Activated CD4-positive, alpha-beta T cell treated with anti-CD3 and anti-CD28 coated beads, Interleukin-2, amount 50 U/mL, for 48 hours (primary cell): Measurements from ENCODE around the gene PCYOX1L.

ENCODE experiments used
- DNase-seq, 2 experiments: peaks; one replicate each; pipeline ENCODE4 v3.0.0-alpha.2; 2020

The PCYOX1L gene, protein sequence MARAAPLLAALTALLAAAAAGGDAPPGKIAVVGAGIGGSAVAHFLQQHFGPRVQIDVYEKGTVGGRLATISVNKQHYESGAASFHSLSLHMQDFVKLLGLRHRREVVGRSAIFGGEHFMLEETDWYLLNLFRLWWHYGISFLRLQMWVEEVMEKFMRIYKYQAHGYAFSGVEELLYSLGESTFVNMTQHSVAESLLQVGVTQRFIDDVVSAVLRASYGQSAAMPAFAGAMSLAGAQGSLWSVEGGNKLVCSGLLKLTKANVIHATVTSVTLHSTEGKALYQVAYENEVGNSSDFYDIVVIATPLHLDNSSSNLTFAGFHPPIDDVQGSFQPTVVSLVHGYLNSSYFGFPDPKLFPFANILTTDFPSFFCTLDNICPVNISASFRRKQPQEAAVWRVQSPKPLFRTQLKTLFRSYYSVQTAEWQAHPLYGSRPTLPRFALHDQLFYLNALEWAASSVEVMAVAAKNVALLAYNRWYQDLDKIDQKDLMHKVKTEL

GRCh38 chr5:149357370-149358293 is at the start of gene PCYOX1L:
Gene PCYOX1L (plus strand): TSS chr5:149358046. CDS start chr5:149358069, 23 bp downstream.
- DNase-seq, result peak; percentile 99

GRCh38 chr5:149309354-149309753 is 48.5 kb upstream of the PCYOX1L start:
- no peak for DNase-seq

- no peak for DNase-seq
Measured at GRCh38 chr5:149310488-149310887, 47.4 kb upstream of the PCYOX1L start.

GRCh38 chr5:149310947-149311658 is 46.7 kb upstream of the PCYOX1L start:
- no peak for DNase-seq

- no peak for DNase-seq
Measured at GRCh38 chr5:149313151-149313841, 44.5 kb upstream of the PCYOX1L start.

DNA sequence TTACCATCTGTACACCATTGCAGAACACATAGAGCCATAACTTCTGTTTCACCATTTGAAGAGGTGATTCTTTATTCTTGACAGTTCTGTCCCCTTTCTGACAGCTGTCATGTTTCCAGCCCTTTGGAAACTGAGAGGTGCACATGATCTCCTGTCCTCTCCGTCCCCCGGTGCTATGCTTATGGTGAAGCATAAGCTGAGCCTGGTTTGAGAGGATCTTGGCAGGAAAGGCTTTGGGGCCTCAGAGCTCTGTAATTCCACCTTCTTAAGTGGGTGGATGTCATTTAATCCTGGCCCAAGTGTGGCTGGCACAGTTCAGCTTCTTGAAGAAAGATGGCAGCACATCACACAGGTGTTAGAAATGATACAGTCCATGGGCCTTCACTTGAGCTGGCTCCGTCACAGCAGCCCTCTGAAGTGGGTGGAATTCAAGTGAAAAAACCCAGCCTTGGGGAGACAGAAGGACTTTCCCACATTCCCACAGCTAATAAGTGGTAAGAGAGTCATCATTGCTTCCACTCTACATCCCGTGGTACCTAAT is 43.2 kb upstream of the PCYOX1L start:
- DNase-seq, result no peak

GRCh38 chr5:149315753-149316152 is 42.1 kb upstream of the PCYOX1L start:
- no peak for DNase-seq

GRCh38 chr5:149317281-149318048 is 40.4 kb upstream of the PCYOX1L start:
- peak; percentile 15 to 20 for DNase-seq

- DNase-seq, result no peak
Measured at GRCh38 chr5:149319174-149319573, 38.7 kb upstream of the PCYOX1L start.

DNA sequence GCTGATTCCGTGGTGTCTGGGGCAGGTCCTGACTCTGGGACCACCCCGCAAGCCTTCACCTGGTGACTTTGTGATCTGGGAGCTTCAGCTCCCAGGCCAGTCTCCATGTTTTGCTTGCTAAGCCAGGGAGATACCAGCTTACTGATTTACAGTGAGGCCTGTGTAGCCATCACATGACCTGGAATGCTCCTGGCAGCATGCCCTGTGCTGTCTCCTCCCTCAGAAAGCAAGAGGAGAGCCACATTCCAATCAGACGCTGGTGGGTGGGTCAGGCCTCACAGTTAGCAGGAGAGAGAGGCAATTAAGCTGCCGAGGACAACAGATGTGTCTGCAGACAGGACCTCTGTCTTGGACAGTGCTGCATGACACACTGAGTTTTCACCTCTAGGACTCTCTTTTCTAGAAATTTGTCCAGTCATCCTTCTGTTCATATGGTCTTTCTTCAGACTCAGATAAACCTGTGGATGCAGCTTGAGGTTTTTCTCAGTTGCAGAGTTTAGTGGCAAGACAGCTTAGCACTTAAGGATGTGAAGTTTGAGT is 37.0 kb upstream of the PCYOX1L start:
- no peak for DNase-seq

DNA sequence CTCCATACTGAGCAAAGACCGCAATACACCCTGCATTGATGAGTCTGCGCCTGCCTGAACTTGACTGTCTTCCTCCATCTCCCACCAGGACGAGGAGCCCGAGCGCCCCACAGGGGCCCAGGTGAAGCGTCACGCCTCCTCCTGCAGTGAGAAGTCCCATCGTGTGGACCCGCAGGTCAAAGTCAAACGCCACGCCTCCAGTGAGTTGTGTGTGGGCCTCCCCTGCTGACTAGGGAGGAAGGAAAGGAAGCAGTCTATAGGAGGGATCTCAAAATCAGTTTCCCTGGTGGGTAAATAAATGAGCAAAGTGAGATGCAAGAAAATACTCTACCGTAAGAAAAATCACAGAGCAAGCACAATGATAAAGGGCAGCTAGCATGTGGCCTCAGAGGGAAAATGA is 35.3 kb upstream of the PCYOX1L start:
- DNase-seq, result no peak

DNA sequence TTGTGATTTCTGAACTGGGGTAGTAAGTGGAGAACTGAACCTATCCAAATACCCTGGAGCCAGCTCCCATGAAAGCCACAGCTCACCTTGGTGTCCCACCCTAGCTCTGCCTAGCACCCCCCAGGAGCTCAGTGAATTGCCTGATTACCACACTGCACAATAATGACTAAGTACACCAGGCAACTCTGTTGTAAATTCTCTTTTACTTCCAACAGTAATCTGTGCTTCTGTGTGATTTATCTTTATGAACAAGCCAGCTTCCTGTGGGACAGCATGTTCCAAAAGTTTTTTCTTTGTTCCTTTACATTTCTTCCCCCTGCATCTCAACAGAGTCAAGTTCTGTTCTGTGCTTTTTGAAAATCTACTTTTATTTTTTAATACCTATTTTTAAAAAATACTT is 34.6 kb upstream of the PCYOX1L start:
- DNase-seq, result no peak

- DNase-seq, result no peak
Measured at GRCh38 chr5:149323621-149324205, 34.1 kb upstream of the PCYOX1L start.

DNA sequence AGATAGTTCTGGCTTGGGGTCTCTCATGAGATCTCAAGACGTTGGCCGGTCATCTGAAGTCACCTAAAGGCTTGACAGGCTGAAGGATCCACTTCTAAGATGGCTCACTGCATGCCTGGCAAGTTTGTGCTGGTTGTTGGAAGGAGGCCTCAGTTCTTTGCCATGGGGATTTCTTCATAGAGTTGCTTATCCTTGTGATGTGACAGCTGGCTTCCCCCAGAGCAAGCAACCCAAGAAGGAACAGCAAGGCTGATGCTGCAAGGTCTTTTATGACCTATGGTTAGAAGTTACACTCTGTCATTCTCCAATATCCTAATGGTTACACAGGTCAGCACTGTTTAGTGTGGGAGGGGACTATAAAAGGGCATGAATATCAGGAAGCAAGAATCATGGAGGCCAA is 33.2 kb upstream of the PCYOX1L start:
- no peak for DNase-seq

DNA sequence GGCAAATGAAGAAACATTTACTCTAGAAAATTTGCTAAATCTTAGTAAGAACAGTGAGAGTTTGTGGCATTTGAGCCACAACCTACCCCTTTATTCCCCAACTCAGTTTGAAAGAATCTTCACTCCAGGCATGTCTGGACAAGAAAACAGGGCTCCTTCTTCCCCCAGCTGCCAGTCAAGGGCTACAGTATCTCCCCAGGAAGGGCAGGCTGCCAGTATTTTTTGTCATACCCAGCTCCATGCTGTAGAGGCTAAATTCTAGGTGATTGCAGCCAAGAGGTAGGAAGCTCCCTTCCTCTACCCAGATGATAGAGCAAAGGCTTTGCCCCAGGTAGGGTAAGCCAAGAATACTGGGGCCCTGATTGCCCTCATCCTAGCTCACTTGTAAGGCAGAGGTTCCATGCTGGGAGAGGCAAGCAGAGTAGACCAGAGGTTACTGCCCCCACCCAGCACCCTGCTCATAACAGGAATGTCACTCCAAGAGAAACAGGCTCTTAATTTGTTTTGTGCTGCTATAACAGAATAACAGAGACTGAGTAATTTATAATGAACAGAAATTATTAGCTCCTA is 32.6 kb upstream of the PCYOX1L start:
- no peak for DNase-seq

GRCh38 chr5:149325894-149326293 is 32.0 kb upstream of the PCYOX1L start:
- no peak for DNase-seq

DNA sequence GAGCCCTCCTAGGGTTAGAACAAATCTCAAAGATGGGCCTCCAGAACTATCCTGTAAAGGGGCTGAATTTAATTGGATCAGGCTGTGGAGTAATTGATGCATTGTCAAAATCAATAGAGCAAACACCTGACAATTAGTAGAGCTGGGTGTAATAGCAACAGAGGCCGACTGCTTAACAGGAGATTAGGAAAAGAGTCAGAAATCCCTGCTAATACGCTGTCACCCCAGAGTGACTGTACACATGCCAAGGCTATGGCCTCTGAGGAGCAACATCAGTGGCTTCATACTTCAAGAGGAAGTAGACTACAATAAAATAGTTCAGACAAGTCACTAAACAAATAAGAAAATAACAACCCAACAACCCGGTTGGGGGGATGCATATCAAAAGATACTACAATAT is 31.2 kb upstream of the PCYOX1L start:
- DNase-seq, result no peak

DNA sequence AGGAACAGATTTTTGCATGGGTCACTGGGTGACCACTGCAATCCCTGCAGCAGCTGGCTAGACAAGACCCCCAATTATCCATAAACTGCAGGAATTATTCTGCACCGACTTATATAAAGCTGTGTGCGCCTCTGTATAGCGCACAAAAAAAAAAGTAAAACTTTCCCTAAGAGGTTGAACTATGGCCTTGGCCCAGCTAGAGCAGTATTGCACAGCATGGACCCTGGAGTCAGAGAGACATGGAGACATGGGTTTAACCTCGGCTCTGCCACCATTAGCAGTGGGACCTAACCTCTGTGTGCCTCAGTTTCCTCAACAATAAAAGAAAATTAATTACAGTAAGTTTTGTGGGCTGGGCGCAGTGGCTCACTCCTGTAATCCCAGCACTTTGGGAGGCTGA is 29.7 kb upstream of the PCYOX1L start:
- DNase-seq, result no peak

- DNase-seq, result no peak
Measured at GRCh38 chr5:149333711-149334443, 24.0 kb upstream of the PCYOX1L start.
